ENCODE data around the gene ASIC4.

The ASIC4 gene

GRCh38 chr2:219498280-219499057 is 15.8 kb upstream of the ASIC4 start, which contains the start of gene GMPPA:
Gene GMPPA (plus strand): TSS chr2:219498891. CDS start chr2:219499976, 1,085 bp downstream.
- DNase-seq: peak; percentile 81

- DNase-seq: no peak
These were observed 15.3 kb upstream of the ASIC4 start for GRCh38 chr2:219499058-219499307.

- no peak for DNase-seq
These were observed 14.7 kb upstream of the ASIC4 start for GRCh38 chr2:219499555-219499954.

- DNase-seq: no peak
These were observed 14.1 kb upstream of the ASIC4 start for GRCh38 chr2:219500135-219500534.

GRCh38 chr2:219501849-219502248 is 12.4 kb upstream of the ASIC4 start:
- no peak for DNase-seq

GRCh38 chr2:219502618-219503017 is 11.7 kb upstream of the ASIC4 start:
- no peak for DNase-seq

- DNase-seq: no peak
These were observed 8.7 kb upstream of the ASIC4 start for GRCh38 chr2:219505585-219505984.

GRCh38 chr2:219506153-219506801 is 8.0 kb upstream of the ASIC4 start:
- no peak for DNase-seq

- no peak for DNase-seq
These were observed 7.3 kb upstream of the ASIC4 start for GRCh38 chr2:219506802-219507526.

- no peak for DNase-seq
These were observed 6.5 kb upstream of the ASIC4 start for GRCh38 chr2:219507581-219508443.

- no peak for DNase-seq
These were observed 5.9 kb upstream of the ASIC4 start for GRCh38 chr2:219508444-219508734.

- DNase-seq: no peak
These were observed 5.1 kb upstream of the ASIC4 start for GRCh38 chr2:219508971-219509779.

GRCh38 chr2:219509780-219510511 is 4.3 kb upstream of the ASIC4 start:
- DNase-seq: no peak

GRCh38 chr2:219510512-219511135 is 3.7 kb upstream of the ASIC4 start:
- no peak for DNase-seq

GRCh38 chr2:219511547-219512325 is 2.5 kb upstream of the ASIC4 start:
- no peak for DNase-seq

- DNase-seq: no peak
These were observed 1.6 kb upstream of the ASIC4 start for GRCh38 chr2:219512524-219513216.

GRCh38 chr2:219513787-219514186 is 495 bp upstream of the ASIC4 start:
- DNase-seq: no peak

- DNase-seq: no peak
These were observed 554 bp downstream of the ASIC4 start for GRCh38 chr2:219514836-219515235.

- no peak for DNase-seq
These were observed 1.8 kb downstream of the ASIC4 start for GRCh38 chr2:219515874-219516629.
